T-helper 2 cell treated with Interferon-gamma antibody and Interleukin-4, amounts not matched to agents 5 μg/mL and 100 μg/mL, for 36 hours (primary cell): Measurements from ENCODE around the gene USP20.

Experiments used
- DNase-seq: peaks from one replicate; pipeline ENCODE4 v3.0.0; 2021; ENCODE audit warnings: low spot score
- H3K27ac Mint-ChIP-seq: one replicate; pipeline ENCODE4 v1.8.0; 2021; ENCODE audit warnings: mild to moderate bottlenecking, mixed read lengths
- H3K27me3 Mint-ChIP-seq: one replicate; pipeline ENCODE4 v1.8.0; 2021; ENCODE audit warnings: low read depth, mixed read lengths
- H3K36me3 Mint-ChIP-seq: one replicate; pipeline ENCODE4 v1.8.0; 2021; ENCODE audit warnings: low read depth, mixed read lengths
- H3K4me1 Mint-ChIP-seq: one replicate; pipeline ENCODE4 v1.8.0; 2021; ENCODE audit warnings: low read depth, mixed read lengths
- H3K4me3 Mint-ChIP-seq: one replicate; pipeline ENCODE4 v1.8.0; 2022; ENCODE audit warnings: mild to moderate bottlenecking, moderate library complexity, mixed read lengths
- H3K9me3 Mint-ChIP-seq: one replicate; pipeline ENCODE4 v1.8.0; 2021; ENCODE audit warnings: mixed read lengths

The USP20 gene

DNA sequence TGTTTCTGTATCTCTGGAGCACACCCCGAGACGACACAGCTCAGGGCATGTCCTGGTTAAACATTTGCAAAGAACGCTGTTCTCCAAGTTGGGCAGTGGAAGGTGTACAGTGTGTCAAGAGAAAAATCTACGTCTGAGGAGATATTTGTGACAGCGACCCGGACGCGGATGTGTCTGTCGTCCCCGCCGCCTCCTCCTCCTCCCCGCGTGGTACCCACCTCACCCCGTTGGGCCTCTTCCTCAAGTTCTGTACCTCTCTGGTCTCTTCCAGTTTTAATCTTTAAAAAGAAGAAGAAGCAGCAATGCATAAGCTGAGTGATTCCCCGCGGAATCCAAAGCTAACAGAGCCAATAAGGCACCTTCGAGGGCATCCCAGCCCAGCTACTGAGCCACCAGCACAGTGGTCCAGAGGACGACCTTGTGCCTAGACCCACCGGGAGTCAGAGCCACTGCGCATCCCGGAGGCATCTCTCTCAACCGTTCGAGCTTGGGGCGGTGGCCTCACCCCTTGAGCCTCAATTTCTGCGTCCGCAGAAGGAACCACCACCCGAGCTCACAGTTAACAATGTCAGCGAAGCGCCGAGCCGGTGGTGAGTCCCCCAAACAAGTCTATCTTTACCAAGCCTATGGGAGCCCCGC, 650 bp upstream of the USP20 start:
- peaks cover 37% of the 10 kb centered on the region for H3K4me1 Mint-ChIP-seq
- peaks cover 44% of the 10 kb centered on the region for H3K36me3 Mint-ChIP-seq
- no peak for DNase-seq
- peak overlapping the region; percentile 94 for H3K4me3 Mint-ChIP-seq
- H3K27ac Mint-ChIP-seq = peak overlapping the region; percentile 98
- no peaks in the 10 kb centered on the region for H3K27me3 Mint-ChIP-seq
- H3K9me3 Mint-ChIP-seq = no peaks in the 10 kb centered on the region

DNA sequence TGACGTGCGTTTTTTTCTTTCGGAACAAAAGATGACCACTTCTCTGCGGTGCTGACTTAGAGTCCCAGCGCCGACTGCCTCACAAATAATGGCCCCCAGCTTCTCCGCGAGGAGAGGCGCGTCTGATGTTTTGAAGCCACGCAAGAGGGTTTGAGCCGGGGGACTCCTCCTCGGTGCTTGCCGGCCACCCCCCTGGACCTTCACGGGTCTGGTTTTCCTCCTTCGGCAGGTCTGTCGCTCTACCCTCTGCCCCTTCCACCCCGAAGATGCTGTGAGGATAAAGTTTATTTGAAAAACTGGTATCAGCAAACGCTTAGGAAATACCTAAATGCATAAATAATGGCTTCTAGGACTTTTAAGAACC, 584 bp downstream of the USP20 start:
- H3K36me3 Mint-ChIP-seq = peaks cover 38% of the 10 kb centered on the region
- H3K4me3 Mint-ChIP-seq = peak overlapping the region; percentile 92
- peak overlapping the region; percentile 93 for H3K27ac Mint-ChIP-seq
- H3K4me1 Mint-ChIP-seq = peaks cover 42% of the 10 kb centered on the region
- no peaks in the 10 kb centered on the region for H3K27me3 Mint-ChIP-seq
- DNase-seq = no peak
- H3K9me3 Mint-ChIP-seq = no peaks in the 10 kb centered on the region

DNA sequence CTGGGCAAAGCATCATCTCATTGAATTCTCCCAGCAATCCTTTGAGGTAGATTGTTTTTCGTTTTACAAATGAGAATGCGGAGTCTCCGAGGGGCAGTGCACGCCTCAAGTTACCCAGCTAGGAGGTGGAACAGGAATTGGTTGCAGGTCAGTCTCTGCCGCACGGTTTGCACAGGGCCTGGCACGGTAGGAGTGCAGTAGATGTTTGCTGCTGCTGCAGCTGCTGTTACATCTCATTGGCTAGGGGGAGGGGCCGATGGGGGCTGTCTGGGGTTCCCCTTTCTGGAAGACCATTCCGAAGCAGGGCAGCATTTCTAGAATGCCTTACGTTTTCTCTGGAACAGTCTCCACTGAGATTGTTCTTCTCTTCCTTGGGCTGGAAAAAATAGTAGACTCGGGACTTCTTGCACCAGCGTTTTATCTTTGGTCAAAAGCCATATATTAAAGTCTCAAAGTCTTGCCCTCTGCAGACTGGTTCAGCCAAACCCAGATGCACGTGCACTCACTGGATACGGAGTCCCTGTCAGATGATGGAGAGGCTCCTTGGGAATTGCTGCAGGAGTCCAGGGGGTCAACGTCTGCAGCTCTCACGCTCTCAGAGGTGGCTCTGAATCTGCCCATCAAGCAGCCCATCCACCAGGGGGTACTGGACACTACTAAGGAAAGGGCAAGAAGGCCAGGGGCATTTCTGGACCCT, 1.2 kb downstream of the USP20 start:
- Mint-ChIP-seq H3K36me3 (peaks cover 38% of the 10 kb centered on the region), H3K9me3 (no peaks in the 10 kb centered on the region), H3K4me3 (peak overlapping the region; percentile 92), H3K27me3 (no peaks in the 10 kb centered on the region), H3K4me1 (peaks cover 47% of the 10 kb centered on the region), H3K27ac (peak overlapping the region; percentile 93)
- DNase-seq = no peak

DNA sequence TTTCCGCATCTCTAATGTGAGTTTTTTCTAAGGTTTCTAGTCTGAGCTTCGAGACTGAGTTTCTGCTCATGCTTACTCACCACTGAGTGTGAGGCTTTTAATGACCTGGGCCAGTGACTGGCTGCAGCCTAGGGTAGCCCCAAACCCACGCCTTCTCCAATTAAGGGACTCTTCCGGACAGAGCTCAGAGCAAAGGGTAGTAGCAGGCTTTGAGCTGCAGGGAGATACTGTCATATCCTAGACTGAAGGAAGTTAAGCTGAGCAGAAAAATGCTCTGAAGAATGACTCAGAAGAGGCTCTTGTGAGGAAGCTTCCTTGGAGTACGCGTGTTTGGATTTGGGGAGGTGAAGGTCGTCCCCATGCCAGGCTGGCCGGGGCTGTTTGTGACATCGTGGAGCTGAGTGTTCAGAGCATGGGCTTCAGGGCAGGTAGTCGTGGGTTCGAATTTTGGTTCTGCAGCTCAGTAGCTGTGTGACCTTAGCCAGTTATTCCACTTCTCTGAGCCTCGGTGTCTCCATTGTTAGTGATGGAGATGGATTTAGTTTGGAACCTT, 3.5 kb downstream of the USP20 start:
- peaks cover 42% of the 10 kb centered on the region for H3K4me1 Mint-ChIP-seq
- no peaks in the 10 kb centered on the region for H3K9me3 Mint-ChIP-seq
- no peaks in the 10 kb centered on the region for H3K27me3 Mint-ChIP-seq
- H3K4me3 Mint-ChIP-seq = peak overlapping the region; percentile 69
- peaks cover 28% of the 10 kb centered on the region for H3K36me3 Mint-ChIP-seq
- peak; percentile 71 for DNase-seq
- peak overlapping the region; percentile 84 for H3K27ac Mint-ChIP-seq

DNA sequence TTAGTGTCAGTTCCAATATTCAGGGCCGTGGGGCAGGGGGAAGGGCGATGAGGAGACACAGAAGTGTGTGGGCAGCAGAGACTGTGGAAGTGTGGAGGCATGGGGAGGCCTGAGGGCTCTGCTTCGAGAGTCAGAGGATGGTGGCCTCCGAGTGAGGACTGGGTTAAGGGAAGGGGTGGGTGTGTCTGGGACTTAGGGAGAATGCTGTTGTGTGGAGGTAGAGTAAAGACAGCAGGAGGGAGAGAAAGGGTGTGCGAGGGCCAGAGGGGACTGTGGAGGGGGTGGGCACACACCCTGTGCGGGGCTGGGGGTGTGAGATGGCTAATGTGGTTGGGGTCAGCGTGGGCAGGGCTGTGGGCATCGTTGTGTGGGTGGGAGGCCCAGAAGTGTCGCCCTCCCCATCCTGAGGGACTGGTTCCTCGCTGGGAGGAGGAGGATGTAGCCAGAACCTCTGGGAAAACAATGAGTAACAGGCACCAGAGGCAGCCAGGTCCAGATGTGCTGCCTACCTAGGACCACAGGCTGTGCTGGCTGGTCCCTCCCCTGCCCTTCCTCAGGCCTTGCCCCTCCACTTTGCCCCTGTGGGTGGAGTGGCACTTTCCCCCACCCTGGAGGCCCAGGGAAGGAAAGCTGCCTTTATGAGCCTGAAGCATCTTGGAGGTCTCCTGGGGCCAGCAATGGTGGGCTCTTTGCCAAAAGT, 4.2 kb downstream of the USP20 start:
- Mint-ChIP-seq H3K9me3 (no peaks in the 10 kb centered on the region), H3K27me3 (no peaks in the 10 kb centered on the region), H3K27ac (peak overlapping the region; percentile 84), H3K4me1 (peaks cover 37% of the 10 kb centered on the region), H3K4me3 (peak overlapping the region; percentile 69), H3K36me3 (peaks cover 23% of the 10 kb centered on the region)
- DNase-seq = no peak

DNA sequence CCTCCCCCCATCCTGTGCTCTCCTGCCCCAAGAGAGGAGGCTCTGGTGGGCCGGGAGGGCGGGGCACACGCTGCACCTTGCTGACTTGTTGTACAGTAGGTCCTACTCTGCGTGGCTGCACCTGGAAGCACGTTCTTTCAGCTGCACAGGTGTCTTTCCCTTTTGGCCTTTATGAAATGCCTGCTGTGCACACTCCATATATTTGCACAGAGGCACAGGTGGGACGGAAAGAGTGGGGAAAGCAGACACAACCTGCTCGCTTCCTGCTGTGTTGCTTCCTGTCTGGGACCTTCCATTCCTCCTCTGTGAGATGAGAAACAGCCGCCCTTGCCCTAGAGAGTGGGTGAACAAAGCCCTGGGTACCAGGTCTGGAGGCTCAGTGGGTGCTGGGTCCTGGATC, 4.8 kb downstream of the USP20 start:
- Mint-ChIP-seq H3K9me3 (no peaks in the 10 kb centered on the region), H3K4me1 (peaks cover 40% of the 10 kb centered on the region), H3K27ac (peak overlapping the region; percentile 41), H3K36me3 (peaks cover 20% of the 10 kb centered on the region), H3K27me3 (no peaks in the 10 kb centered on the region), H3K4me3 (peak overlapping the region; percentile 24)
- DNase-seq = no peak

DNA sequence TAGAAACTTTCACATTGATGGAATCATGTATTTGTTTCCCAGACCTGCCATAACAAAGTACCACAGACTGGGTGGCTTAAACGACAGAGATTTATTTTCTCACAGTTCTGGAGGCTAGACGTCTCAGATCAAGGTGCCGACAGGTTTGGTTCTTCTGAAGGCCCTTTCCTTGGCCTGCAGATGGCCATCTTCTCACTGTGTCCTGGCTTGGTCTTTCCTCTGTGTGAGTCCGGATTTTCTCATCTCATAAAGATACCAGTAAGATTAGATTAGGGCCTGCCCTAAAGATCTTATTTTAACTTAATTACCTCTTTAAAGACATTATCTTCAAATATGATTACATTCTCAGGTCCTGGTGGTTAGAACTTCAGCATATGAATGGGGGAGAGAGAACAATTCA, 5.8 kb downstream of the USP20 start:
- no peak for DNase-seq
- H3K36me3 Mint-ChIP-seq = peaks cover 25% of the 10 kb centered on the region
- H3K4me3 Mint-ChIP-seq = no peak overlapping the region
- H3K27me3 Mint-ChIP-seq = no peaks in the 10 kb centered on the region
- no peaks in the 10 kb centered on the region for H3K9me3 Mint-ChIP-seq
- peaks cover 45% of the 10 kb centered on the region for H3K4me1 Mint-ChIP-seq
- peak overlapping the region; percentile 11 for H3K27ac Mint-ChIP-seq

DNA sequence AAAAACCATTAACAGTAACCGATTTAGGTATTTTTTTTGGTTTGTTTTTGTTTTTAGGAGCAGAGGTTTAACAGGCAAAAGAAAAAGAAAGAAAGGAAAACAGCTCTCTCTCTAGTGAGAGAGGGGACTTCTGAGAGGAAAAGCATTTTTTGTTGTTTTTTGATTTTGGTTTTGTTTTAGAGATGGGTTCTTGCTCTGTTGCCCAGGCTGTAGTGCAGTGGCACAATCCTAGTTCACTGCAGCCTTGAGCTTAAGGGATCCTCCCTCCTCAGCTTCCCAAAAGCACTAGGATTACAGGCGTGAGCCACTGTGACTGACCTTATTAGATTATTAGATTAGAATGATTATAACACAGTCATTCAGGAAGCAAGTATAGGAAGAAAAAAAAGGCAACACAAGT, 10.1 kb downstream of the USP20 start:
- Mint-ChIP-seq H3K9me3 (no peaks in the 10 kb centered on the region), H3K4me3 (peak overlapping the region; percentile 49), H3K4me1 (peaks cover 14% of the 10 kb centered on the region)

DNA sequence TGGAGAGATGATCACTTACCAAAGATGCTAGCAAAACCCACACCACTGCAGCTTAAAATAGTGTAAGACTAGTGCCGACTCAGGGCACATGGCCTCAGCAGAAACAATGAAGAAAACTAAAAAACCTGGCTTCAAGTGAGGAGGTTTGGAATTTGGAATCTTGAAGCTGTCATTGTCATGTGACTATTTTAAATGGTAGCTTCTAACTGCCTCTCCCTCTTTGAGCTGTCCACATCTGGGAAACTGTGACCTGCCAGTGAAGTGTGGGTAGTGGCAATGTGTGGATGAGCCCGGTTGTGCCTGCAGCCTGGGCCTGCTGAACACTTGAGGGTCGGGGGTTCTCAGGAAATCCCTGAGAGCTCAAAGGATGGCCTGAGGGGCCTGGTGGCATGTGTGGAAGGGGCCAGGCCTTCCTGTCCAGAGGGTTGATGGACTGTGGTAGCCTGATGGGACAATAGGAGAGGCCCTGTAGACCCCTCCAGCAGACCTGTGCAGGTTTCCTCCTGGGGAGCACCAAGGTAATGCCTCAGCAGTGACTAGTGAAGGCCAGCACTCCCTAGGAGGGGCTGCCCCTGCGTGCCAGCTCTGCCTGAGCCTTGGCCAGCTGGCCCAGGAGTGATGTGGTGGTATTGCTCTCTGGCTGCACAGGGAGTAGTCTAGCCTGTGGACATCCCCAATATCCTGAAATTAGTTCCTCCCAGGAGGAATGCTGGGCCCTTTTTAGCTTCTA, 13.6 kb downstream of the USP20 start:
- H3K27ac Mint-ChIP-seq = no peak overlapping the region
- no peaks in the 10 kb centered on the region for H3K27me3 Mint-ChIP-seq
- peaks cover 22% of the 10 kb centered on the region for H3K4me1 Mint-ChIP-seq
- no peak for DNase-seq
- peaks cover 36% of the 10 kb centered on the region for H3K36me3 Mint-ChIP-seq
- no peaks in the 10 kb centered on the region for H3K9me3 Mint-ChIP-seq
- H3K4me3 Mint-ChIP-seq = no peak overlapping the region

More for the DNA sequence above, 10.1 kb downstream of the USP20 start:
- Mint-ChIP-seq H3K27me3 (no peaks in the 10 kb centered on the region), H3K27ac (peak overlapping the region; percentile 84), H3K36me3 (peaks cover 23% of the 10 kb centered on the region)
- DNase-seq = no peak

DNA sequence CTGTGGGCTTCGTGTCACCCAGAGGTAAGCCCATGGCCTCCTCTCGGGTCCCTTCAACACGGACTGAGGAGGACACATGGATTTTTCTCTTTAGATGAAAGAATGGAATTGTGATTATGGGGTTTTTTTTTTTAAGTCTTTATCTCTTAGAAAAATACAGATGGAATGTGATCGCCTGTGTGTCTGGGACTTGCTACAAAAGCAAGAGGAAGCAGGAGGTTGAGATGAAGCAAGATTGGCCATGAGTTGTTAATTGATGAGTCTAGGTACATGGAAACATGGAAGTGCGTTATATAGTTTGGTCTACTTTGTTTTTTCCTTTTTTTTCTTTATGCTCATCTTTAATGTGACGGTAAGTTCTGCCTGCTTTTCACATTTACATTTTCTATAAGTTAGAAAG, 14.6 kb downstream of the USP20 start:
- peaks cover 30% of the 10 kb centered on the region for H3K4me1 Mint-ChIP-seq
- no peak for DNase-seq
- no peaks in the 10 kb centered on the region for H3K27me3 Mint-ChIP-seq
- no peak overlapping the region for H3K4me3 Mint-ChIP-seq
- no peak overlapping the region for H3K27ac Mint-ChIP-seq
- no peaks in the 10 kb centered on the region for H3K9me3 Mint-ChIP-seq
- peaks cover 46% of the 10 kb centered on the region for H3K36me3 Mint-ChIP-seq

DNA sequence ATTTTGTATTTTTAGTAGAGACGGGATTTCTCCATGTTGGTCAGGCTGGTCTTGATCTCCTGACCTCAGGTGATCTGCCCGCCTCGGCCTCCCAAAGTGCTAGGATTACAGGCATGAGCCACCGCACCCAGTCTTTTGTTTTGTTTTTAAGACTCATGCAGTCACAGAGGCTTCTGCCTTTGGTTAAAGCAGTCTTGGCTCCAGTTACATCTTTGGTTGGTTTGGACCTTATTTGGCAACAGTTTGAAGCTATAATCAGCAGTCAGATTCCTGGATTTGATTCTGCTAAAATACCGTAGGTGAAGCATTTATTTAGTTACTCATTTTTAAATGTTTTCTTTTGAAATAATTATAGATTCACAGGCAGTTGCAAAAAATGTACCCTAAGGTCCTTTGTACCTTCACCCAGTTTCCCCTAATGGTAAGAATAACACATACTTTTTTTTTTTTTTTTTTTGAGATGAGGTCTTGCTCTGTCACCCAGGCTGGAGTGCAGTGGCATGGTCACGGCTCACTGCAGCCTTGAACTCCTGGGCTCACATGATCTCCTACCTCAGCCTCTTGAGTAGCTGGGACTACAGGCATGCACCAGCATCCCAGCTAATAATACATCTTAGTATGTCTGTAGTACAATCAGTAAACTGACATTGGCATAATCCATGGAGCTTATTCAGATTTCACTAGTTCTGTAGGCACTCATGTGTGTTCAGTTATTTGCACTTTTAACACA, 15.7 kb downstream of the USP20 start:
- H3K4me3 Mint-ChIP-seq = no peak overlapping the region
- DNase-seq = no peak
- H3K36me3 Mint-ChIP-seq = peaks cover 50% of the 10 kb centered on the region
- no peaks in the 10 kb centered on the region for H3K9me3 Mint-ChIP-seq
- no peak overlapping the region for H3K27ac Mint-ChIP-seq
- H3K27me3 Mint-ChIP-seq = no peaks in the 10 kb centered on the region
- H3K4me1 Mint-ChIP-seq = peaks cover 31% of the 10 kb centered on the region

DNA sequence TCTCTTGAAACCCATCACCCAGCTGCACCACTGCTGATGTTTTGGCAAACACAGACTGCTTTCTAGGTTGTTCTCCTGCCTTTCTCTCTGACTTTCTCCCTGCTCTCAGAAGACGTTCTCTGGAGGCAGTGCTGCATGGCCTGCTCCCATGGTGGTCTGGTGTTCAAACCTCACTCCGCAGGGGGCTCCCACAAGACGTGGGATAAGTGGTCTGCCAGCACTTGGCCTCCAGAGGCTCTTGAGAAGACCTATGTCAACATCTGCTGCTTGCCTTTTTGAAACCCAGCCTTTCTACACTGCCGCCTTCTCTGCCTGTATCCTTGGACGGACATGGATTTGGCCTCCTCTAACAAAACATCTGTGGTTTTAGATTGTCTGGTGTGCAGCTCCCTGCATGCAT, 16.6 kb downstream of the USP20 start:
- DNase-seq = no peak
- peaks cover 57% of the 10 kb centered on the region for H3K36me3 Mint-ChIP-seq
- H3K27me3 Mint-ChIP-seq = no peaks in the 10 kb centered on the region
- H3K27ac Mint-ChIP-seq = peak overlapping the region; percentile 9
- no peaks in the 10 kb centered on the region for H3K9me3 Mint-ChIP-seq
- peaks cover 38% of the 10 kb centered on the region for H3K4me1 Mint-ChIP-seq
- H3K4me3 Mint-ChIP-seq = no peak overlapping the region

DNA sequence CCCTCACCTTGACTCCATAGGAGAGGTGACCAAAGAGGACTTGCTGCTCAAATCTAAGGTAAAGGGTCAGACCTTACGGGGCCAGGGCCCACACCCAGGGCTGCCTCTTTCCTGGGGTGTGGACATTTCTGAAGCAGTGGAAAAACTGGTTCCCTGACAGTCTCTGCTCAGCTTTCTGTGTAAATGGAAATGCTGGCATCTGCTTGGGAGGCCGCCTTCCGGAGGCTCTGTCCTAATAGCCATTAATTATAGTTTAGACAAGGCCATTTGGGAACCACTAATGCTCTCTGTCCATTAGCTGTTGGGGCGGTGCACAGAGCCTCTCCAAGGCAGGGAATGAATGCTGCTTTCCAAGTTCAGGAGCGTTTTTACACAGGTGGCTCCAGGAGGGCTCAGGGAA, 17.3 kb downstream of the USP20 start:
- Mint-ChIP-seq H3K4me3 (no peak overlapping the region), H3K36me3 (peaks cover 62% of the 10 kb centered on the region), H3K27ac (no peak overlapping the region), H3K9me3 (no peaks in the 10 kb centered on the region), H3K4me1 (peaks cover 44% of the 10 kb centered on the region), H3K27me3 (no peaks in the 10 kb centered on the region)
- DNase-seq = no peak
